Gastroesophageal sphincter (tissue), 4 donors: ENCODE data around the gene CD34. TPM values are rescaled to one million over a fixed set of nuclear protein-coding genes. Genes with fewer than 3 reads are reported as not detected.

Experiments used
- ATAC-seq: fragments of 150-250 bp; one replicate; pipeline ENCODE4 v1.9.1; 2016; ENCODE audit warnings: mild to moderate bottlenecking, moderate library complexity
- H3K27ac ChIP-seq, 4 donors: fragments of 200-600 bp; sonication (generic) in 3 of 4; 1 replicate in 3 of 4; 2 replicates in 1 of 4; pipeline ENCODE4 v1.5.1; 2016 to 2019
- H3K27me3 ChIP-seq: fragments of 200-600 bp; sonication (generic); one replicate; pipeline ENCODE4 v1.5.1; 2019
- H3K36me3 ChIP-seq, 2 donors: fragments of 200-600 bp; sonication (generic); one replicate each; pipeline ENCODE4 v1.5.1; 2019; ENCODE audit warnings: control low read depth in 1 of 2
- H3K4me1 ChIP-seq, 3 donors: fragments of 200-600 bp; sonication (generic); 1 replicate in 2 of 3; 2 replicates in 1 of 3; pipeline ENCODE4 v1.5.1; 2016 to 2019; ENCODE audit warnings: control low read depth in 2 of 3
- H3K4me3 ChIP-seq, 2 donors: fragments of 200-600 bp; sonication (generic); one replicate each; pipeline ENCODE4 v1.5.1; 2019; ENCODE audit warnings: mild to moderate bottlenecking in 1 of 2, moderate library complexity in 1 of 2
- H3K9me3 ChIP-seq, 3 donors: fragments of 200-600 bp; sonication (generic); one replicate each; pipeline ENCODE4 v1.5.1; 2017 to 2019; ENCODE audit warnings: control low read depth in 2 of 3
- EP300 ChIP-seq: sonication (generic); formaldehyde crosslinking; IDR thresholded peaks from one replicate; pipeline ENCODE4 v1.6.1; 2017; ENCODE audit warnings: antibody characterized with exemption, mild to moderate bottlenecking
- POLR2A ChIP-seq, 2 donors: fragments of 450-650 bp; IDR thresholded peaks; one replicate each; pipeline ENCODE4 v1.6.1; 2017; ENCODE audit warnings: antibody characterized with exemption in 2 of 2, mild to moderate bottlenecking in 2 of 2, moderate library complexity in 1 of 2
- POLR2AphosphoS5 ChIP-seq: sonication (generic); formaldehyde crosslinking; IDR thresholded peaks from one replicate; pipeline ENCODE4 v1.6.1; 2017; ENCODE audit warnings: antibody characterized with exemption
- WGBS, 2 donors: methylation state at CpG; one replicate each; pipeline ENCODE4 v1.1.5; 2018; ENCODE audit warnings: low coverage in 1 of 2; 5-methylcytosine and 5-hydroxymethylcytosine counted together
- total RNA-seq, 4 donors: library from RNA; depleted of rRNA; stranded (reverse); fragments of >200 nt; gene quantifications; one replicate each; pipeline ENCODE4 v1.1.0, GENCODE V29; 2016
- TF ChIP-seq, protein P1 (sequence below), 4 experiments: fragments of 200-600 bp in 2 of 4; fragments of 450-650 bp in 2 of 4; sonication (generic) in 1 of 4; IDR thresholded peaks; one replicate each; pipeline ENCODE4 v1.5.1; 2017 to 2019; ENCODE audit warnings: antibody characterized with exemption in 4 of 4, mild to moderate bottlenecking in 2 of 4, moderate library complexity in 2 of 4

The CD34 gene
- total RNA-seq, 4 donors from 2014 or later = 38.9 to 114 (median 62.1) TPM

DNA sequence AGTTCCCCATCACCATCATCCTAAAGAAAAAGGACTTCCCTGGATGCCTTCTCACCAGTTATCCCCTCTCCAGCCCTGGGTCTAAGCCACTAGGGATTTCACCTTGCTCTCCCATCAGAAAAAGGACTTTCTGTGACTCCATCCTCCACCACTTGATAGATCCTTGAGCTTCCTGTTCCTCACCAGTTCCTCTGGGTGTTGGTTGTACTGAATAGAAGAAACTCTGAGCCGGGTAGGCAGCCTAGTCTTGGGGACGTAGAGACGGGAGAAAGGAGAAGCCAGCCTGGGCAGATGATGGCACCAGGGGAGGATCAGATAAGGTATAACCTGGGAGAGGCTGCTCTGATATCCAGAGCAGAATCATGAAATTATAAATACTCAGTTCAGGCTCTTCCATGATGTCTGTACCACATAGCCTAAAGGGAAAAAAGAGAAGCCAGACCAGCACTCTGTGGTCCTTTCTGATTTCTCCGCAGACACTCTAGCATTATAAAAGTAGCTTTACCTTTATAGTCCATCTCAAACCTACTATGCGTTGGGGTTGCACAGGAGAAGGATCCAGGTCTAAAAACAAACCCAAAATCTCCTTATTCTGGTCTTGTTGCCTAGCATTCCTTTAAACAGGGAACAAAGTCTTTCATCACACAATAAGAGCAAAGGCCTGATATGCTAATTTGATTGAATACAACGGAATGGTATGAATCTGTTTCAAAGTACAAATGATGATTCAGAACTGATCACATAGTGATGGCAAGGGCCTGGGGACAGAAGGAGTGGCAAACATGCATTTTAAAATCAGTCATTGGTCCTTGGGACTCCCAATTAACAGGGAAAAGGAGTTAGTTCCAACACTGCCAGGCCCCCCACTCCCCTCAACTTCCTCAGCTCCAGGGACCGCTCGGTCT, 1.2 kb upstream of the CD34 start:
- WGBS, 2 donors = 60 to 71% methylated on average over 5 to 7 of the region's 8 CpGs
- H3K27ac ChIP-seq = peak overlapping the region; percentile 36 to 83 (median 82)
- H3K9me3 ChIP-seq = no peaks in the 10 kb centered on the region
- TF ChIP-seq, protein P1, sequence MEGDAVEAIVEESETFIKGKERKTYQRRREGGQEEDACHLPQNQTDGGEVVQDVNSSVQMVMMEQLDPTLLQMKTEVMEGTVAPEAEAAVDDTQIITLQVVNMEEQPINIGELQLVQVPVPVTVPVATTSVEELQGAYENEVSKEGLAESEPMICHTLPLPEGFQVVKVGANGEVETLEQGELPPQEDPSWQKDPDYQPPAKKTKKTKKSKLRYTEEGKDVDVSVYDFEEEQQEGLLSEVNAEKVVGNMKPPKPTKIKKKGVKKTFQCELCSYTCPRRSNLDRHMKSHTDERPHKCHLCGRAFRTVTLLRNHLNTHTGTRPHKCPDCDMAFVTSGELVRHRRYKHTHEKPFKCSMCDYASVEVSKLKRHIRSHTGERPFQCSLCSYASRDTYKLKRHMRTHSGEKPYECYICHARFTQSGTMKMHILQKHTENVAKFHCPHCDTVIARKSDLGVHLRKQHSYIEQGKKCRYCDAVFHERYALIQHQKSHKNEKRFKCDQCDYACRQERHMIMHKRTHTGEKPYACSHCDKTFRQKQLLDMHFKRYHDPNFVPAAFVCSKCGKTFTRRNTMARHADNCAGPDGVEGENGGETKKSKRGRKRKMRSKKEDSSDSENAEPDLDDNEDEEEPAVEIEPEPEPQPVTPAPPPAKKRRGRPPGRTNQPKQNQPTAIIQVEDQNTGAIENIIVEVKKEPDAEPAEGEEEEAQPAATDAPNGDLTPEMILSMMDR (IDR thresholded peaks at IDR 0.05) = no peak
- no peak for TF ChIP-seq EP300
- H3K4me3 ChIP-seq = peak overlapping the region in 1 of 2 donors; percentile 60
- no peak for ATAC-seq
- peaks cover 0 to 28% (median 0%) of the 10 kb centered on the region in 3 donors for H3K4me1 ChIP-seq
- H3K27me3 ChIP-seq = peaks cover 43% of the 10 kb centered on the region
- H3K36me3 ChIP-seq = no peaks in the 10 kb centered on the region

DNA sequence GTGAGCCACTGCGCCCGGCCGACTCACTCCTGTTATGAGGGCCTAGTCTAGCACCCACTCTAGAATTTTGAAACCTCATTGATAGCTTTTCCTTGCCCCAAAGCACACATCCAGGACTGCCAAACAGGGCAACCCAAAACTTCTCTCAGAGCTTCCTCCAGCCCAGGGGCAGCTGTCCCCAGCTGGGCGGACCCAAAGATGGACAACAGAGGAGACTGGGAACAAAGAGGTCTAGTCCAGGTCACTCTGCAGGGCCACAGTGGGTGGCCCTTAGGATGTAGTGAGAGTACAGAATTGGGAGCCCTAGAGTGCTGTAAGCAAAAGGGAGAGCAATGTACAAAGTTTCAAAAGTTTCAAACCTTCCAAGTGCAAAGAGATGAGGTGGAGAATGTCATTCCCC, 1.2 kb downstream of the CD34 start:
- ATAC-seq = no peak
- Histone ChIP-seq H3K9me3 (no peaks in the 10 kb centered on the region), H3K27ac (peak overlapping the region in 3 of 4 donors; percentile 82 to 83 (median 82)), H3K4me1 (peaks cover 0 to 33% (median 0%) of the 10 kb centered on the region in 3 donors), H3K36me3 (no peaks in the 10 kb centered on the region), H3K4me3 (peak overlapping the region; percentile 36 to 60), H3K27me3 (peaks cover 43% of the 10 kb centered on the region)
- WGBS, 2 donors = no CpG with 5 or more reads among the region's 4 CpGs
- TF ChIP-seq POLR2A (IDR thresholded peaks at IDR 0.05) (no peak), EP300 (no peak), POLR2AphosphoS5 (no peak)
- TF ChIP-seq, protein P1 (IDR thresholded peaks at IDR 0.05) = no peak

DNA sequence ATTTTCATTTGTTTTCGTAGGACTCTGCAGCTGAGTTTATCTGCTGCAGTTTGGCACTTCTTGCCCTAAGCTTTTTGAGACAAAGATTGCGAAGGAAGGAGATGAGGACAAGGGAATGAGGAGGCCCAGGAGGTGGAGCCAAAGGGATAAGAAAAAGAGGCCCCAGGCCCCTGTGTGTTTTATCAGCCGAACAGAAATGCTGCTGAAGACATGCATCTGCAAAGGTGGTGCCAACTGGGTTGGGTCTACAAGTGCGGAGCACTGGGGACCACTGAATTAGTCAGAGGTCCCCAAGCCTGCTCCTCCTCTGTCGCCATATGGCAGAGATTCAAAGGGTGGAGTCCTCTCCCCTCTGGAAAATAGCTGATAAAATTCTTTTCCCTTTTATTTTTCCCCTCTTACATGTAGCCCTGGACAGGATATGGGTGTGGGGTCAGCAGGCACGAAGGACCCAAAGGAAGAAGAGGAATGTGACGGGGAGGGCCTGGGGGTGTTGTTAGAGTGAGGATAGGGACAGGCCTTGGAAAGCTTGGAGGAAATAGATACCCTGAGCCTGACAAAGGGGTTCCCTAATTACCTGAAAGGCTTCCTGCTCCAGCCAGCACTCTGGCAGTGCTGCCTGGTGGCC, 2.7 kb downstream of the CD34 start:
- ATAC-seq = peak; percentile 67
- Histone ChIP-seq H3K4me3 (peak overlapping the region in 1 of 2 donors; percentile 60), H3K4me1 (peaks cover 0 to 36% (median 0%) of the 10 kb centered on the region in 3 donors), H3K27ac (peak overlapping the region in 3 of 4 donors; percentile 82 to 83 (median 82)), H3K36me3 (no peaks in the 10 kb centered on the region), H3K27me3 (peaks cover 41% of the 10 kb centered on the region), H3K9me3 (no peaks in the 10 kb centered on the region)
- 47 to 54% methylated on average over 3 to 6 of the region's 7 CpGs for WGBS, 2 donors
- TF ChIP-seq, protein P1 (IDR thresholded peaks at IDR 0.05) = peak in 1 of 4 experiments; percentile 22
- no peak for TF ChIP-seq POLR2A (IDR thresholded peaks at IDR 0.05)

DNA sequence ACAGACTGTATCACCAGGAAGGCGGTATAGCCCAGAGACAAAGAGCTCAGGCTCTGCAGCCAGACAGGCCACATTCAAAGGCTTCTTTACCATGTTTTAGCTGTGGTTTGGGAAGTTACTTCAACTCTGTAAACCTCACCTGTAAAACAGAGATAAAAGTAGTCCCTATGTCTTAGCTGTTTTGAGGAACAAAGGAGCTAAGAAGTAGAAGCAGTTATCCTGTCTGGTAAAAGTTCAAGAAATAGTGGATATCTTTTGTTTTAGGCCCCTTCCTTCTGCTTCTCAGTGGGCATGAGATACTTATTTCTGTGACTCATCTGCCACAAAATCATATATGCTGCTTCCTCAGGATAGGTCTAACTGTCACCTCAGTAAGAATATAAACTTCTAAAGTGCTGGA, 6.5 kb downstream of the CD34 start:
- peaks cover 5% of the 10 kb centered on the region for H3K27me3 ChIP-seq

More for the DNA sequence above, 6.5 kb downstream of the CD34 start:
- Histone ChIP-seq H3K27ac (peak overlapping the region in 3 of 4 donors; percentile 26 to 52 (median 49)), H3K9me3 (no peaks in the 10 kb centered on the region), H3K4me3 (no peak overlapping the region), H3K4me1 (peaks cover 0 to 28% (median 0%) of the 10 kb centered on the region in 3 donors), H3K36me3 (no peaks in the 10 kb centered on the region)
- TF ChIP-seq POLR2A (IDR thresholded peaks at IDR 0.05) (no peak), POLR2AphosphoS5 (no peak), EP300 (no peak)
- TF ChIP-seq, protein P1 (IDR thresholded peaks at IDR 0.05) = no peak
- WGBS, 2 donors = 79% methylated on average over 1 of the region's 1 CpG; no CpG with 5 or more reads in 1 of the 2 donors
- ATAC-seq = no peak
